C1 segment of cervical spinal cord (tissue), 14 donors: Measurements from ENCODE around the gene FBL.
"Not testable (repeated sequence)": the region's sequence is repeated elsewhere in the genome, so short reads cannot be mapped to it uniquely, and the experiment has no call there.

Source experiments
- DNase-seq, 14 donors: peaks; one replicate each; lab custom pipeline; 2025; lab: John Stamatoyannopoulos, UW

FBL gene

DNA sequence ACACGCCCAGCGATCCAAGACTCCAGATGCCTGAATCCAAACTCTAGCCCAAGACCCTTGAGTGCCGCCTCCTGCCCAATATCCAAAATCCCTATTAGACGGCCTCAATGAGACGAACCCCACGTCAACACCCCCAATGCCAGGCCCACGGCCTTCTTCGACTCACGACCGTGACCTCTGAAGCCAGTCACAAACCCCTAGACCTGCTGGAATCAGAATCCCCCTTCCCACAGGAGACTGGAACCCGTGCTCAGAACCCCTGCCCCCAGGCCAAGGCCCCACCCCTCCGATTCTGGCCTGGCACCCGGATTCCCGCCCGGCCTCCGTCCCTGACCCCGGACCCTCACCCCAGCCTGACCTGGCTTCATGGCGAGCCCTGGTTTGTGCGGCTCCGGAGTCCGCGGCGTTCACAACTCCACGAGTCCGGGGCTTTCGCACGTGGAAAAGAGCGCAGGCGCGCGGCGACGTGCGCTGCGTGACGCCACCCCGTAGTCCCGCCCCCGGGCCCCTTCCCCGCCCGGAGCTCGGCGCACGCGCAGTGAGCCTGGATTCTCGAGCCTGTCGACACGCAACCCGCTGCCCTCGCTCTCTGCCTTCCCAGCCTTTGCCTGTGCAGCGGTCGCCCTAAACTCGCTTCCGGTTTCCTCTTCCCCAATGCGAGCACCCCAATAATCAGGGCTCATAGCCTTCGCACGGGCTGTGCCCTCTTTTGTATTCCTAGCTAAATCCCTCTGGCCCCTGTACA is at the start of gene FBL:
Gene FBL, minus strand, starts transcription at position 447 of the 745 bp plus-strand sequence. Its CDS starts 79 bp downstream, at position 368.
- peak; percentile 71 to 96 (median 88) for DNase-seq

DNA sequence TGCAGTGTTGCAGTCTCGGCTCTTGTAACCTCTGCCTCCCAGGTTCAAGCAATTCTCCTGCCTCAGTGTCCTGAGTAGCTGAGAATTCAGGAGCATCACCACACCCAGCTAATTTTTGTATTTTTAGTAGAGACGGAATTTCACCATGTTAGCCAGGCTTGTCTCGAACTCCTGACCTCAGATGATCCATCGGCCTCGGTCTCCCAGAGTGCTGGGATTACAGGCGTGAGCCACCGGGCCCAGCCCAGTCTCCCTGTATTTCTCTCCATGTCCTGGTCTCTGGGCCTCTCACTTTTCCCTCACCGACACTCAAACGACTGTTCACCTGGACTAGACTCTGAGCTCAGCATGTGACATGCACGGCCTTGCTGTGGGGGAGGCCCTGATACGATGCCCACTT is 48.9 kb upstream of the FBL start:
- DNase-seq = not testable (repeated sequence)

DNA sequence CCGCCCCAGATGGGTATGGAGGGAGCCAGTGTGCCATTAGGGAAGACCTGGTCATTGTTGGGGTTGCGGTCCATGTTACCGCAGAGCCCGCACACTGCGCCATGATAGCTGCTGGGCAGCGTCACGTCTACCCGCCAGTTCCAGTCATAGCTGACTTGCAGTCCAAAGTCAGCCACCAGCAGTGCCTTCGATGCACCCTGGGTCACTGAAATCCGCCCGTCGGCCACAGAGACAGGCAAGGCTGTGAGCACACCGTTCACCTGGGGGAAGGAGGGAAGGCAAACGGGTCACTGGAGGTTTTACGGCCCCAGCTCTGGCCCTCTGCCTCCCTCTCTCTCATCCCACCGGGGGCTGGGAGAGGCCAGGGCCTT is 48.0 kb upstream of the FBL start:
- DNase-seq = not testable (repeated sequence)

DNA sequence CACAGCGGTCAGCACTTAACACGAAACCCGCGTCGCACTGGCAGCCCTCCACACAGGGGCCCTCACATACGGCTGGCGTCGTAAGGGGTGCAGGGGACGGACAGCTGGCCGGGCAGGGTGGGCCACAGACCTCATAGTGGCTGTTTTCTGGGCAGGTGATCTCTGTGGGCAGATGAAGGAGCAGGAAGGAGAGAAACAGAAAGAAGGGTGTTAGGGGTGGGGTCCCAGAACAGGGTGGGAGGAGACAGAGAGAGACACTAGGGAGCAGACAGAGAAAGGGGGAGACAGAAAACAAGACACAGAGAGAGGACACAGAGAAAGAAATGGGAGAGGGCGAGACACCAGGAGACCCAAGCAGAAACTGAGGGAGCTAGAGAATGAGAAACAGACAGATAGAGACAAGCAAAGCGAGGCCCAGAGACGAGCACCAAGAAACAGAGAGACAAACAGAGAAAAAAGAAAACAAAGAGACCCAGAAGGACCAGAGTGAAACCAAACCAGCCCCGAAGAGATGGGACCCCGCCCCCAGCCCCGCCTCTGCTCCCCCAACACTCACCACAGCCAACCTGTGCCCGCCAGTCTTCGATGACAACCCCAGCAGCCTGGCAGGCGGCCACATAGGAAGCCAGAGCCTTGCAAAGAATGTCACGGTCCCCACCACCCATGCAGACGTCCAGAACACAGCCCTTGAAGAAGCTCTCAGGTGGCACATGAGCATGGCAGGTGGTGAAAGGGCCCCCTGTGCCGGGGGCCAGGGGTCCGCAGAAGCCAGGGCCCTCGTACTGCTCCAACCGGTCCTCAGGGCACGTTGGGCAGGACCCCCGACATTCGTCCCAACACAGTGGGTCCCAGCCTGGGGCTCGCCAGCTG is 47.4 kb upstream of the FBL start:
- not testable (repeated sequence) for DNase-seq

DNA sequence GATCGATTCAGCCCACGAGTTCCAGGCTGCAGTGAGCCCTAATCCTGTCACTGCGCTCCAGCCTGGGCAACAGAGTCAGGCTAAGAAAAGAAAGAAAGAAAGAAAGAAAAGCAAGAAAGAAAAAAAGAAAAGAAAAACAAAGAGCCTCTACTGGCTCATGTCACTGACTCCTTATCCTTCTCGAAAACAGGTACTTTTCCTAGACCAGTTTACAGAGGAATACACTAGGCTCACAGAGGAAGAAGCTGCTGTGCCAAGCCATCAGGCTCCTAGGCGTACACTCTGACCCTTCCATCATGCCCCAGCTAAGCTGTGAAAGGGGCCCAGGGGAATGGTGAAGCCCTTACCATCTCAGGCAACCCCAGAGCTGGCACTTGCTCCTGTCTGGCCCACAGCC is 46.3 kb upstream of the FBL start:
- not testable (repeated sequence) for DNase-seq

DNA sequence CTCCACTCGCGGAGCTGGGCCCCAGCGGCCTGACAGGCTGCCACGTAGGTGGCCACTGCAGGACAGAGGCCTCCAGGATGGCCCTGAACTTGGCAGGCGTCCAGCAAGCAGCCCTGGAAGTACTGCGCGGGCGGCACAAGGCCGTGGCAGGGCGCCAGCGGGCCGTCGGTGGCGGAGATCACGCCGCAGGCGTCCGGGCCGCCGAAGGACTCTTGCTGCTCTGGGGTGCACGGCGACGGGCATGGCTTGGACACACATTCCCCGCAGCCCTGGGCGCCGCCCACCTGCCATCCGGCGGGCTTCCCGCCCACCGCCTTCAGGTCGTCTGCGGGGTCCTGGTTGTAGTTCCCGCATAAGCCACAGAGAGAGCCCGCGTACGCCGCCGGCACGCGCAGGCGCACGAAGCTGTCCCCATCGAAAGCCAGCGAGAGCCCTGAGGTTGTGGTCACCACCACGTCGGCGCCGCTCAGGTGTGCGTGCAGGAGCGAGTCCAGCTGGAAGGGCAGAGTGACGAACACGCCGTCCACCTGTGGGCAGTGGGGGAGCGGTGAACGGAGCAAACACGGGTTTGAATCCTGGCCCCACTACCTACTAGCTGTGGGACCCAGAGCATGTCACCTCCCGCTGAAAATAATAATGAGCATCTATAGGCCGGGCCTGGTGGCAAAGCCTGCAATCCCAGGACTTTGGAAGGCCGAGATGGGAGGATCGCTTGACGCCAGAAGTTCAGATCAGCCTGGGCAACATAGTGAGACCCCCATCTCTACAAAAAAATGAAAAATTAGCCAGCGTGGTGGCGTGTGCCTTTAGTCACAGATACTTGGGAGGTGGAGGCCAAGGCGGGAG is 45.7 kb upstream of the FBL start:
- DNase-seq = not testable (repeated sequence)

DNA sequence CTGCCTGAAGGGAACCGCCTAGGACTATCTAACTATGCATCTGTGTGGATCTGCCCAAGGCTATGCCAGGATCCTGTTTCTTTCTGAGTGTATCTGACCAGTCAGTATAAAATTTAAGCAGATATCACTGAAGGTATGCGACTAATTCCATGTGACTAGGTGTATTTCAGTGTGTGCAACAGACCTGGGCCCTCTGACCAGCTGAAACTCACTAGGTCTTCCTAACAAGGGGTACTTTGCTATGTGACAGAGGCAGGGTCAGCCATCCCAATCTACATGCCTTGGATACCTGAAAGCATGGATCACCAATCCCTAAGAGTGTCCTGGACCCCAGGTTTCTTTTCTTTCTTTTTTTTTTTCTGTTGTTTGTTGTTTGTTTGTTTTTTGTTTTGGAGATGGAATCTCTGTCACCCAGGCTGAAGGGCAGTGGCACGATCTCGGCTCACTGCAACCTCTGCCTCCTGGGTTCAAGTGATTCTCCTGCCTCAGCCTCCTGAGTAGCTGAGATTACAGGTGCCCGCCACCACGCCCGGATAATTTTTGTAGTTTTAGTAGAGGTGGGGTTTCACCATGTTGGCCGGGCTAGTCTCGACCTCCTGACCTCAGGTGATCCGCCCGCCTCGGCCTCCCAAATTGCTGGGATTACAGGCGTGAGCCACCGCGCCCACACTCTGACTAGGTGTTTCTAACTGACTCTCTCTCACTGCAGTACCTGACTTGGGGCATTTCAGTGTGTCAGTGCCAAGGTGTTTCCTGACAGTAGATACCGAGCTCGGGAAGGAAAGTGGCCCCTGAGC is 44.8 kb upstream of the FBL start:
- no peak for DNase-seq

DNA sequence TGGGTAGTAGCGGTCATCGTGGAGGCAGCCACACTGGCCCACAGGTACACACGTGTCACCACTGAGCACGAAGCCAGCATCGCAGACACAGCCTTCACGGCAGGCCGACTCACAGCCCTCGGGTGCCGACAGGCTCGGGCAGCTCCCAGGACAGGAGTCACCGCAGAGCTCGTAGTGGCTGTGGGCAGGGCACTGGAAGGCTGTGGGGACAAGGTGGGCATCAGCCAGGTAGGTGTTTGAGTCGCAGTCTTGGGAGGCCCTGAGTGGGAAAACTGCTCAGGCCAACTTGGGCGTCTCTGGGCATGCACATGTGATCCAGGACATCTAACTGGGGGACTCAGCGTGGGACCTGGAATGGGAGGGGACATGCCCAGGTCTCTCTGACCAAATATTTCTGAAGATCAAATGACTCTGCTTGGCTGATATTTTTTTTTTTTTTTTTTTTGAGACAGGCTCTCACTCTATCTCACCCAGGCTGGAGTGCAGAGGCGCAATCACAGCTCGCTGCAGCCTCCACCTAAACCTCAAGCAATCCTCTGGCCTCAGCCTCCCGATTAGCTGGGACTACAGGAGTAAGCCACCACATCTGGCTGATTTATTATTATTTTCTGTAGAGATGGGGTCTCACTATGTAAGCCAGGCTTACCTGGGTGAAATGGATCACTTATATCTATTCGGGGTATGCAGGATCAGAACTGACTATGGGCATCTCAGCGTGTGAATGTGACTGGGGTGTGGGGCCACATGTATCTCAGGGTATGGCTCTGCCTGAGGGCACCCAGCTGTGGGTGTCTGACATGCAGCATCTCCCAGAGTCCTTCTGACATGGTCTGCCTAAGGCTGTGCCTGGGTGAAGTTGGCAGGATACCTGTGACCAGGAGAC is 43.9 kb upstream of the FBL start:
- not testable (repeated sequence) for DNase-seq

DNA sequence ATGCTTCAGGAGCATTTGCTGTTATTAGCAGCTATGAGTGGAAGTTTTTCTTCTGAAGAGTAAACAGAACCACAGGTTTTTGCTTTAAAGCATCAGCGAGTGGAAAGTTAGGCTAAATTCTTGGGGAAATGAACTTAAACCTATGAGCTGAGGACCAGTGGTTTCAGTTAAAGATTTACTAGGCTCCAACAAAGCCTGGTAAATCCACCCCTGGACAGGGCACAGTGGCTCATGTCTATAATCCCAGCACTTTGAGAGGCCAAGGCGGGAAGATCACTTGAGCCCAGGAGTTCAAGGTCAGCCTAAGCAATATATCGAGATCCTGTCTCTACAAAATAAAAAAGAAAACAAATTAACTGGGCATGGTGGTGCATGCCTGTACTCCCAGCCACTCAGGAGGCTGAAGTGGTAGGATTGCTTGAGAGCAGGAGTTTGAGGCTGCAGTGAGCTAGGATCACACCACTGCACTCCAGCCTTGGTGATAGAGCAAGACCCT is 41.3 kb upstream of the FBL start:
- not testable (repeated sequence) for DNase-seq

DNA sequence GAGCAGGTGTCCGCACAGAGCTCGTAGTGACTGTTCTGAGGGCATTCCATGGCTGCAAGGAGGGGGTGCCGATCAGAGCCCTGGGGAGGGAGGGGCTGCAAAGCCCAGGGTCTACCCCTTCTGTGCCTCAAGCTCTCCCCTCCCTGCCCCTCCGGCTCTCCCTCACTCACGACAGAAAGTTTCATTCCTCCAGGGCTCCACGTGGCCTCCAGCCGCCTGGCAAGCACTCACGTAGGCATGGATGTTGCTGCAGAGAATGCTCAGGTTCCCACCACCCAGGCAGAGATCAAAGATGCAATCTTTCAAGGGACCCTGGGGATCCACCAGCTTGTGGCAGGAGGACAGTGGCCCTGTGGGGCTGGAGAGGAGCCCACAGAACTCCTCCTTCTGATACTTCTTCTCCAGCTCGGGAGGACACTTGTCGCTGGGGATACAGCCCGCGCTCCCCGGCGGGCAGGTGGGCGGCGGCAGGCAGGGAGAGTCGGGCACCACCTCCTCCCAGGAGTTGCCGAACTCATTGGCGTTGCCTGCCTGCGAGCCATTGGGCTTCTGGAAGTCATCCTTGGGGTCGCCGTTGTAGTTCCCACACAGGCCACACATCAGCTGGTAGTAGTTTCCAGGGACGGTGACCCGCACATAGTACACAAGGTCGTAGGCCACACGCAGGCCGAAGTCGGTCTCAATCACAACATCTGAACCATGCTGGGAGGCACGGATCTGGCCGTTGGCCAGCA is 39.8 kb upstream of the FBL start:
- not testable (repeated sequence) for DNase-seq

DNA sequence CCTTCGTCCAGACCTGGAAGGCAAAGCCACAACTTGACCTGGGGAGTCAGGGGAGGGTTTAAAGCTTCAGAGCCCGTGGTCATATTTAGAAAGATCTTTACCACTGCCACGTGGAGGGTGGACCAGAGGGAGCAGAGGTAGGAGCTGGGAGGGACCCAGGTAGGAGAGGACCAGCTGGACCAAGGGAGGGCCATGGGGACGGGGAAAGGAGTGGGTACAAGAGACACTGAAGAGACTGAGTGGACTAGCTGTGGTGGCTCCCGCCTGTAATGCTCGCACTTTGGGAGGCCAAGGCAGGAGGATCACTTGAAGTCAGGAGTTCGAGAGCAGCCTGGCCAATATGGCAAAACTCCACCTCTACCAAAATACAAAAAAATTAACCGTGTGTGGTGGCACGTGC is 38.5 kb upstream of the FBL start:
- not testable (repeated sequence) for DNase-seq

DNA sequence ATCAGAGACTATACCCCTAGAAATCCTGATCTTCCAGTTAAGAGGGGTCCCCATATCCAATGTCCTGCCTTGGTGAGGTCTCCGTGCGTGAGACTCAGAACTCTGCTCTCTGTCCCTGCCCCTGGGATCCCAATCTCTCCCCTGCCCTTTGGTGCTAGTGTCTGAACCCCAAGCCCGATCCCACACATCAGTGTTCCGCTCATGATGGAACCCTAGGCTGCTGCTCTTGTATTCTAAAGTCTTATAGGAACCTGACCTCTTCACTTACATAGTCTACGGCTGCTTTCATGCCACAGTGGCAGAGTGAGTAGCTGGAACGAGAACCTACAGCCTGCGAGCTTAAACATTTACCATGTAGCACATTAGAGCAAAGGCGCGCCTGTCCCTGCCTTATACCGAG is 36.5 kb upstream of the FBL start:
- DNase-seq = not testable (repeated sequence)

DNA sequence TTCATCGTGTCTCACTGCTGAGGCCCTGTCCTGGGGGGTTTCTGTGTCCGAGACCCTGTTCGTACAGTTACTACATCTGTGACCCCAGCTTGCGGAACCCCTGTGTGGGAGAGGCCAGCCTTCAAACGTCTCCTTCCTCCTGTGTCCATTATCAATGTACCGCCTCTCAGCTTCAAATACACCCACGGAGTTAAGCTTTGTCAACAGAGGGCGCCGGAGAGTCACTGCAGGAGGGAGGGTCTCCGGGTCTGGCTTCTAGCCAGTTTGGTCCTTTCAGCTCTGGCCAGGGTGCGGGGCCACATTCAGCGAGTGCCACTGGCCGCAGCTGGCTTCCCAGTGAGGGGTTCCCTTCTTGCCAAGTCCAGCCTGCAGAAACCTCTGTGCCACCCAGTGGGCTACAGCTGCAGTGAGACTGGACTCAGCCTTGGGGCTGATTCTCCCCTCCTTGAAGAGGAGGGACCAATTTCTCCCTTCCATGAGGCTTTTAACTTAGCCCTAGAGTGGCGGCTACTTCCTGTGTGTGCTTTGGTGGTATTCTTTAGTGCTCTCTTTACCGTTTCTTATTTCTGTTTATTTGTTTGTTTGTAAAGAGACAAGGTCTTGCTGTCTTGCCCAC is 35.4 kb upstream of the FBL start:
- not testable (repeated sequence) for DNase-seq

DNA sequence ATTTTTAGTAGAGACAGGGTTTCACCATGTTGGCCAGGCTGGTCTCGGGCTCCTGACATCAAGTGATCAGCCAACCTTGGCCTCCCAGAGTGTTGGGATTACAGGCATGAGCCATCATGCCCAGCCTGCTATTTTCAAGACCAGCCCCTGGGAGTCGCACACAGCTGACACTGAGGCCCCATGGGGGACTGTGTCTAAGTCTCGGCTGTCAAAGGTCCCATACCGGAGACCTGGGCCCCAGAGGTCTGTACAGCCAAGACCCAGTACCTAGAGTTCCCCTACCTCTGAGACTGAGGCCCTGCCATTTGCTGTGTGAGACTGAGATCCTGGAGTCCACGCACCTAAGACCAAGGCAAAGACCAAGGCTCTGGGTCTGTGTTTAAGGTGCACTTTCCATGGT is 34.1 kb upstream of the FBL start:
- not testable (repeated sequence) for DNase-seq

DNA sequence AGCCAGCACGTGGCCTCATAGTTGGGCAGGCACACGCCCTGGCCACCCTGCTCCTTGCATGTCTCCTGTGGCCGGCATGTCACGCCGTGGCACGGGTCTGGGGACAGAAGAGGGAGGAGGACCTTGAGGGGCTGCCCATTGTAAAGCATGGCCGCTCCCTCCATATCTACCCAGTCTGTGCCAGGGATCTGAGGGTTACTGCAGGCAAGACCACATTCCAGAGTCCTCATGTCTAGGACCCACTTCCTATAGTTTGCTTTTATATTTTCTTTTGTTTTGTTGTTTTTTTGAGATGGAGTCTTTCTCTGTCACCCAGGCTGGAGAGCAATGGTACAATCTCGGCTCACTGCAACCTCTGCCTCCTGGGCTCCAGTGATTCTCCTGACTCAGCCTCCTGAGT is 33.6 kb upstream of the FBL start:
- DNase-seq = not testable (repeated sequence)

DNA sequence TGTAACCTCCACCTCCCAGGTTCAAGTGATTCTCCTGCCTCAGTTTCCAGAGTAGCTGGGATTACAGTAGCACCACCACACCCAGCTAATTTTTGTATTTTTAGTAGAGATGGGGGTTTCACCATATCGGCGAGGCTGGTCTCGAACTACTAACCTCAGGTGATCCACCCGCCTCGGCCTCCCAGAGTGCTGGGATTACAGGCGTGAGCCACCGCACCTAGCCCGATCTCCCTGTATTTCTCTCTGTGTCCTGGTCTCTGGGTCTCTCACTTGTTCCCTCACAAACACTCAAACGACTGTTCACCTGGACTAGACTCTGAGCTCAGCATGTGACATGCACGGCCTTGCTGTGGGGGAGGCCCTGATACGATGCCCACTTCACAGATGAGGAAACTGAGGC is 32.7 kb upstream of the FBL start:
- not testable (repeated sequence) for DNase-seq

DNA sequence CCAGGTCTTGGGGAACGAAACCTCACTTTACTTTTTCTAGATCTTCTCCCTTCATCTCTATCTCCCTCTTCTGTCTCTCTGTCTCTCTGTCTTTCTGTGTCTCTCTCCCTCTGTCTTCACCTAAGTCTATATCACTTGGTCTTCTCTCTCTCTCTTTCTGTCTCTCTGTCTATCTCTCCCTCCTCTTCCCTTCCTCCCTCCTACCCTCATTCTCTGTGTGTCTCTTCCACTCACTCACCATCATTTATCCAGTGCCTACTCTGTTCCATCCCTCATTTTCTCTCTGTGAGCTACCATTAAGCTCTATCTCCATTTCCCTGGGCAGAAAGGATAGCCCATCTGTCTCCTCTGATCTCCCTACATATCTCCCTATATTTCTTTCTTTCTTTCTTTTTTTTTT is 32.2 kb upstream of the FBL start:
- DNase-seq = no peak

DNA sequence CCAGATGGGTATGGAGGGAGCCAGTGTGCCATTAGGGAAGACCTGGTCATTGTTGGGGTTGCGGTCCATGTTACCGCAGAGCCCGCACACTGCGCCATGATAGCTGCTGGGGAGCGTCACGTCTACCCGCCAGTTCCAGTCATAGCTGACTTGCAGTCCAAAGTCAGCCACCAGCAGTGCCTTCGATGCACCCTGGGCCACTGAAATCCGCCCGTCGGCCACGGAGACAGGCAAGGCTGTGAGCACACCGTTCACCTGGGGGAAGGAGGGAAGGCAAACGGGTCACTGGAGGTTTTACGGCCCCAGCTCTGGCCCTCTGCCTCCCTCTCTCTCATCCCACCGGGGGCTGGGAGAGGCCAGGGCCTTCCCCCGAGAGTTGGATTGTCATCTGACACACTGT is 31.8 kb upstream of the FBL start:
- not testable (repeated sequence) for DNase-seq

DNA sequence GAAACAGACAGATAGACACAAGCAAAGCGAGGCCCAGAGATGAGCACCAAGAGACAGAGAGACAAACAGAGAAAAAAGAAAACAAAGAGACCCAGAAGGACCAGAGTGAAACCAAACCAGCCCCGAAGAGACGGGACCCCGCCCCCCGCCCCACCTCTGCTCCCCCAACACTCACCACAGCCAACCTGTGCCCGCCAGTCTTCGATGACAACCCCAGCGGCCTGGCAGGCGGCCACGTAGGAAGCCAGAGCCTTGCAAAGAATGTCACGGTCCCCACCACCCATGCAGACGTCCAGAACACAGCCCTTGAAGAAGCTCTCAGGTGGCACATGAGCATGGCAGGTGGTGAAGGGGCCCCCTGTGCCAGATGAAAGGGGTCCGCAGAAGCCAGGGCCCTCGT is 31.3 kb upstream of the FBL start:
- not testable (repeated sequence) for DNase-seq
